Measurements from ENCODE around the gene DIP2B.
"Not testable (repeated sequence)": the region's sequence is repeated elsewhere in the genome, so short reads cannot be mapped to it uniquely, and the experiment has no call there.

Gene DIP2B

DNA sequence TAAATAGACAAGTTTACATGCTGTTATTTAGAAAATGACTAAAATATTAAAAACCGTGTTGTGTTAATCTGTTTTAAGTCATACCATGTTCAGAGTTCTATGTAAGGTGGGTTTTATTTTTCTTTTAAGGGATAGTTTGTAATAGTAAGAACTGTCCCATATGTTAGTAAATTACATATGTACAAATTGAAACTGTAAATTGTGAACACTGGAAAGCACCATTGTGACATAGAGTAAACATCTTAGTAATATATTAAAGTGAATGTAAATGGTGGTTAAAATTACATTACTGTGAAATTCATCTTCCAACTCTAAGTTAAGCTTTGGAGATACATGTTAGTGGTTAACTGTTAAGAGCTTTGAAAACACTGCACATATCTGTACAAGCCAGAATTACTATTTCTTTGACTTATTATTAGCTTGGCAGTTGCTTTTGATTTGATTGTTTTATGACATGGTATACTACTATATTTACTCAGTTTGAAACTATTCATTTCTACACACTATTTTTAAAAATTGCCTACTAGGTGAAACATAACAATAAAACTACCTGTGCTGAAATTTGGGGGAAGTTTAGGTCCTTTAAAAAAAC lies 27.4 kb upstream of the DIP2B start:
- TF ChIP-seq, protein P1, sequence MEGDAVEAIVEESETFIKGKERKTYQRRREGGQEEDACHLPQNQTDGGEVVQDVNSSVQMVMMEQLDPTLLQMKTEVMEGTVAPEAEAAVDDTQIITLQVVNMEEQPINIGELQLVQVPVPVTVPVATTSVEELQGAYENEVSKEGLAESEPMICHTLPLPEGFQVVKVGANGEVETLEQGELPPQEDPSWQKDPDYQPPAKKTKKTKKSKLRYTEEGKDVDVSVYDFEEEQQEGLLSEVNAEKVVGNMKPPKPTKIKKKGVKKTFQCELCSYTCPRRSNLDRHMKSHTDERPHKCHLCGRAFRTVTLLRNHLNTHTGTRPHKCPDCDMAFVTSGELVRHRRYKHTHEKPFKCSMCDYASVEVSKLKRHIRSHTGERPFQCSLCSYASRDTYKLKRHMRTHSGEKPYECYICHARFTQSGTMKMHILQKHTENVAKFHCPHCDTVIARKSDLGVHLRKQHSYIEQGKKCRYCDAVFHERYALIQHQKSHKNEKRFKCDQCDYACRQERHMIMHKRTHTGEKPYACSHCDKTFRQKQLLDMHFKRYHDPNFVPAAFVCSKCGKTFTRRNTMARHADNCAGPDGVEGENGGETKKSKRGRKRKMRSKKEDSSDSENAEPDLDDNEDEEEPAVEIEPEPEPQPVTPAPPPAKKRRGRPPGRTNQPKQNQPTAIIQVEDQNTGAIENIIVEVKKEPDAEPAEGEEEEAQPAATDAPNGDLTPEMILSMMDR (IDR thresholded peaks at IDR 0.05; ENCODE audit: insufficient read depth, low read length, poor library complexity, severe bottlenecking), result no peak
- TF ChIP-seq EZH2phosphoT487 (conservative IDR thresholded peaks at IDR 0.05; ENCODE audit: low read length), result no peak
- no peaks in the 10 kb centered on the region for H3K79me2 ChIP-seq (ENCODE audit: insufficient read depth, low read length)
- no peak overlapping the region for H3K9ac ChIP-seq (ENCODE audit: low read length)
- no peaks in the 10 kb centered on the region for H3K9me3 ChIP-seq (ENCODE audit: insufficient read depth, low read length)
- no peak overlapping the region for H2AFZ ChIP-seq (ENCODE audit: low read depth, low read length, severe bottlenecking)
- H4K20me1 ChIP-seq (ENCODE audit: low read depth, low read length), result no peaks in the 10 kb centered on the region
- no peak overlapping the region for H3K4me3 ChIP-seq (ENCODE audit: insufficient read depth, low read length, poor library complexity, severe bottlenecking)
- H3K27ac ChIP-seq (ENCODE audit: low read depth, low read length), result no peak overlapping the region
- peaks cover 39% of the 10 kb centered on the region for H3K36me3 ChIP-seq (ENCODE audit: low read length)
- H3K27me3 ChIP-seq (ENCODE audit: low read length), result no peaks in the 10 kb centered on the region
- no peaks in the 10 kb centered on the region; the same call in 1 of the 2 replicates for H3F3A ChIP-seq (ENCODE audit: insufficient read depth)
- H3K9me2 ChIP-seq (replicated peaks; ENCODE audit: insufficient read depth, low read length), result no peaks in the 10 kb centered on the region
- no peak overlapping the region for H3K4me2 ChIP-seq (ENCODE audit: low read depth, low read length, poor library complexity, severe bottlenecking)

DNA sequence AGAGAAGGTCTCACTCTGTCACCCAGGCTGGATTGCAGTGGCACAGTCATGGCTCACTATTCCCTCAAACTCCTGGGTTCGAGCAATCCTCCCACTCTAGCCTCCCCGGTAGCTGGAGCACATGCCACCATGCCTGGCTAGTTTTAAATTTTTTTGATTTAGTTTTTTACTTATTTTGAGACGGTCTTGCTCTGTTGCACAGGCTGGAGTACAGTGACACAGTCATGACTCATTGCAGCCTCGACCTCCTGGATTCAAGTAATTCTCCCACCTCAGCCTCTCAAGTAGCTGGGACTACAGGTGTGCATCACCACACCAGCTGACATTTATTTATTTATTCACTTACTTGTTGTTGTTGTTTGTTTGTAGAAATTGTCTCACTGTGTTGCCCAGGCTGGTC lies 22.2 kb upstream of the DIP2B start:
- Histone ChIP-seq H3K4me3 (ENCODE audit: insufficient read depth, low read length, poor library complexity, severe bottlenecking) (no peak overlapping the region), H3K79me2 (ENCODE audit: insufficient read depth, low read length) (no peaks in the 10 kb centered on the region), H3K9ac (ENCODE audit: low read length) (no peak overlapping the region), H3K9me3 (ENCODE audit: insufficient read depth, low read length) (no peaks in the 10 kb centered on the region), H2AFZ (ENCODE audit: low read depth, low read length, severe bottlenecking) (no peak overlapping the region), H3K9me2 (replicated peaks; ENCODE audit: insufficient read depth, low read length) (no peaks in the 10 kb centered on the region), H3K27me3 (ENCODE audit: low read length) (no peaks in the 10 kb centered on the region), H4K20me1 (ENCODE audit: low read depth, low read length) (no peaks in the 10 kb centered on the region), H3F3A (ENCODE audit: insufficient read depth) (no peaks in the 10 kb centered on the region; the same call in 1 of the 2 replicates), H3K36me3 (ENCODE audit: low read length) (peaks cover 9% of the 10 kb centered on the region; the same call in 1 of the 2 replicates), H3K4me2 (ENCODE audit: low read depth, low read length, poor library complexity, severe bottlenecking) (no peak overlapping the region), H3K27ac (ENCODE audit: low read depth, low read length) (no peak overlapping the region)
- TF ChIP-seq, protein P1 (IDR thresholded peaks at IDR 0.05; ENCODE audit: insufficient read depth, low read length, poor library complexity, severe bottlenecking), result no peak
- TF ChIP-seq EZH2phosphoT487 (conservative IDR thresholded peaks at IDR 0.05; ENCODE audit: low read length), result no peak

DNA sequence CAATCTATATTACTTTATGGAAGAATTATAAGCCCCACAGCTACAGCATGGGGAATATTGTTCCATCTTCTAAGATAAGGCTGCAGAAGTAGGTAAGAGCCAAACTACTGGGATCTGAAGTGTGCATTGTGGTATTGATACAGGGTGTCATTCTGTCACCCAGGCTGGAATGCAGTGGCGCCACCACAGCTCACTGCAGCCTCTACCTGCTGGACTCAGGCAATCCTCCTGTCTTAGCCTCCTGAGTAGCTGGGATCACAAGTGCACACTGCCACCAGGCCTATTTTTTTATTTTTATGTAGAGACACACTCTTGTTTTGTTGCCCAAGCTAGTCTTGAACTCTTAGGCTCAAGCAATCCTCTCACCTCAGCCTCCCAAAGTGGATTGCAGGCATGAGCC lies 21.3 kb upstream of the DIP2B start:
- Histone ChIP-seq H3F3A (ENCODE audit: insufficient read depth) (no peaks in the 10 kb centered on the region; the same call in 1 of the 2 replicates), H3K9ac (ENCODE audit: low read length) (no peak overlapping the region), H3K79me2 (ENCODE audit: insufficient read depth, low read length) (no peaks in the 10 kb centered on the region), H3K36me3 (ENCODE audit: low read length) (peaks cover under 1% of the 10 kb centered on the region; the same call in 1 of the 2 replicates), H4K20me1 (ENCODE audit: low read depth, low read length) (no peaks in the 10 kb centered on the region), H3K9me3 (ENCODE audit: insufficient read depth, low read length) (no peaks in the 10 kb centered on the region), H3K27ac (ENCODE audit: low read depth, low read length) (no peak overlapping the region), H3K4me2 (ENCODE audit: low read depth, low read length, poor library complexity, severe bottlenecking) (no peak overlapping the region), H3K27me3 (ENCODE audit: low read length) (no peaks in the 10 kb centered on the region), H3K4me3 (ENCODE audit: insufficient read depth, low read length, poor library complexity, severe bottlenecking) (no peak overlapping the region), H2AFZ (ENCODE audit: low read depth, low read length, severe bottlenecking) (no peak overlapping the region), H3K9me2 (replicated peaks; ENCODE audit: insufficient read depth, low read length) (no peaks in the 10 kb centered on the region)
- TF ChIP-seq EZH2phosphoT487 (conservative IDR thresholded peaks at IDR 0.05; ENCODE audit: low read length), result no peak

DNA sequence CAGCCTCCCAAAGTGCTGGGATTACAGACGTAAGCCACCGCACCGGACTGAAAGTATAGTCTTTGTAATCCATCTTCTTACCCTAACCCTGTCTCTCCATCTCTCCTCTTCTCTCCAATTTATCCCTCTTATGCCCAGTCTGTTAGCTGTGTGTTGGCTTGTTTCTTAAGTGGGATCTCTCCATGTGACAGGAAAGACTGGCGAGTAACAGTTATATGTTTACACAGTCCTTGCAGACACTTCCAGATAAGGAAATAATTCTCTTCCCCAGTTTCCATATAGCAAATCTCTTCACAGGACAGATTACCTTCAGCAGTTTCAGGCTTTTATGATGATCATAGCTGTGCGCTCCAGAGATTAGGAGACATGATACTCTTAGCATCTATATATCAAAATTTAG lies 16.0 kb upstream of the DIP2B start:
- no peaks in the 10 kb centered on the region for H3F3A ChIP-seq (ENCODE audit: insufficient read depth)
- TF ChIP-seq, protein P1 (IDR thresholded peaks at IDR 0.05; ENCODE audit: insufficient read depth, low read length, poor library complexity, severe bottlenecking), result no peak
- TF ChIP-seq EZH2phosphoT487 (conservative IDR thresholded peaks at IDR 0.05; ENCODE audit: low read length), result no peak
- H3K4me2 ChIP-seq (ENCODE audit: low read depth, low read length, poor library complexity, severe bottlenecking), result no peak overlapping the region

DNA sequence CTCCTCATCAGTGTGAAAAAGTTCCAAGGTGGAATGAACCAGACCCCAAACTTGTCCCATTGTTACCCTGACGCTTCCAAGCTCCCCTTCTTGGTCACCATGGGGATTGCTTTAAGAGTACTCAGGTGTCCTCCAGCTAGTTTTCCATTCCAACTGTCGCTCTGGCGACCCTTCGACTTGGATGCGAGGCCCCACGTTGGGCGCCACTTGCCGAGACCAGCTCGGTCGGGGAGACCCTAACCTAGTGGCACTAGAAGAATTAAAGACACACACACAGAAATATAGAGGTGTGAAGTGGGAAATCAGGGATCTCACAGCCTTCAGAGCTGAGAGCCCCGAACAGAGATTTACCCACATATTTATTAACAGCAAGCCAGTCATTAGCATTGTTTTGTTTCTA lies 6.7 kb upstream of the DIP2B start:
- not testable (repeated sequence) for H3K36me3 ChIP-seq (ENCODE audit: low read length); H3F3A ChIP-seq (ENCODE audit: insufficient read depth); H3K79me2 ChIP-seq (ENCODE audit: insufficient read depth, low read length); H3K27me3 ChIP-seq (ENCODE audit: low read length); H2AFZ ChIP-seq (ENCODE audit: low read depth, low read length, severe bottlenecking); H3K4me2 ChIP-seq (ENCODE audit: low read depth, low read length, poor library complexity, severe bottlenecking); H4K20me1 ChIP-seq (ENCODE audit: low read depth, low read length); H3K9me2 ChIP-seq (replicated peaks; ENCODE audit: insufficient read depth, low read length); H3K9me3 ChIP-seq (ENCODE audit: insufficient read depth, low read length); H3K4me3 ChIP-seq (ENCODE audit: insufficient read depth, low read length, poor library complexity, severe bottlenecking); H3K27ac ChIP-seq (ENCODE audit: low read depth, low read length); H3K9ac ChIP-seq (ENCODE audit: low read length)

More for the DNA sequence above, 16.0 kb upstream of the DIP2B start:
- no peak overlapping the region for H3K9ac ChIP-seq (ENCODE audit: low read length)
- no peaks in the 10 kb centered on the region for H3K27me3 ChIP-seq (ENCODE audit: low read length)
- no peaks in the 10 kb centered on the region for H3K9me3 ChIP-seq (ENCODE audit: insufficient read depth, low read length)
- H3K4me3 ChIP-seq (ENCODE audit: insufficient read depth, low read length, poor library complexity, severe bottlenecking), result no peak overlapping the region
- no peaks in the 10 kb centered on the region for H3K9me2 ChIP-seq (replicated peaks; ENCODE audit: insufficient read depth, low read length)
- H3K79me2 ChIP-seq (ENCODE audit: insufficient read depth, low read length), result no peaks in the 10 kb centered on the region
- no peaks in the 10 kb centered on the region for H4K20me1 ChIP-seq (ENCODE audit: low read depth, low read length)
- H2AFZ ChIP-seq (ENCODE audit: low read depth, low read length, severe bottlenecking), result no peak overlapping the region
- no peaks in the 10 kb centered on the region for H3K36me3 ChIP-seq (ENCODE audit: low read length)
- H3K27ac ChIP-seq (ENCODE audit: low read depth, low read length), result no peak overlapping the region

Data from SU-DHL-6 (cell line).